ENCODE measurements around the gene DEFB124. TPM values are rescaled to one million over a fixed set of nuclear protein-coding genes. Genes with fewer than 3 reads are reported as not detected.

The DEFB124 gene
- total RNA-seq, 6 experiments from 2014 or later, result not detected

DNA sequence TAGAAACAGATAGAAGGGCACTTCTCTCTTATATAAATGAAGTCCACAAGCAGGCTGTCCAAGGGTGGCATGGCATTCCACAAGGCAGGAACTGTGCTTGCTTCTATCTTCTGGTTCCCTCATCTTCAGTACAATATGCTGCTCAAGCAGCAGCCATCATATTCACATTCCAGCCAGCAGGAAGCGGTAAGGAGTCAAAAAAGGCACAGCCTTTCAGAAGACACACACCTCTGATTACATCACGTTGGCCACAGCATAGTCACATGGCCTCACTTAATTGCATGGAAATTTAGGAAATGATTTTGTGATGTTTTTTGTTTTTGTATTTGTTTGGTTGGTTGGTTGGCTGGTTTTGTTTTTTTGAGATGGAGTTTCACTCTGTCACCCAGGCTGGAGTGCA, 19.2 kb upstream of the DEFB124 start:
- Histone ChIP-seq H3K27me3 (no peaks in the 10 kb centered on the region), H3K4me1 (no peaks in the 10 kb centered on the region), H3K27ac (no peak overlapping the region), H3K9me3 (no peaks in the 10 kb centered on the region), H3K36me3 (no peaks in the 10 kb centered on the region), H3K4me3 (no peak overlapping the region)
- WGBS (ENCODE audit: insufficient coverage, low coverage, low lambda C conversion rate, missing lambda C conversion rate), result 50% methylated on average over 2 of the region's 2 CpGs
- TF ChIP-seq POLR2A (IDR thresholded peaks at IDR 0.05), result no peak
- TF ChIP-seq, protein P1, sequence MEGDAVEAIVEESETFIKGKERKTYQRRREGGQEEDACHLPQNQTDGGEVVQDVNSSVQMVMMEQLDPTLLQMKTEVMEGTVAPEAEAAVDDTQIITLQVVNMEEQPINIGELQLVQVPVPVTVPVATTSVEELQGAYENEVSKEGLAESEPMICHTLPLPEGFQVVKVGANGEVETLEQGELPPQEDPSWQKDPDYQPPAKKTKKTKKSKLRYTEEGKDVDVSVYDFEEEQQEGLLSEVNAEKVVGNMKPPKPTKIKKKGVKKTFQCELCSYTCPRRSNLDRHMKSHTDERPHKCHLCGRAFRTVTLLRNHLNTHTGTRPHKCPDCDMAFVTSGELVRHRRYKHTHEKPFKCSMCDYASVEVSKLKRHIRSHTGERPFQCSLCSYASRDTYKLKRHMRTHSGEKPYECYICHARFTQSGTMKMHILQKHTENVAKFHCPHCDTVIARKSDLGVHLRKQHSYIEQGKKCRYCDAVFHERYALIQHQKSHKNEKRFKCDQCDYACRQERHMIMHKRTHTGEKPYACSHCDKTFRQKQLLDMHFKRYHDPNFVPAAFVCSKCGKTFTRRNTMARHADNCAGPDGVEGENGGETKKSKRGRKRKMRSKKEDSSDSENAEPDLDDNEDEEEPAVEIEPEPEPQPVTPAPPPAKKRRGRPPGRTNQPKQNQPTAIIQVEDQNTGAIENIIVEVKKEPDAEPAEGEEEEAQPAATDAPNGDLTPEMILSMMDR (IDR thresholded peaks at IDR 0.05), result peak; percentile 17 to 32 (median 22)
- intact Hi-C loops (cut with DNase I), result no loop called here
- ATAC-seq (peak in 3 of 4 donors; percentile 33 to 54 (median 36)), DNase-seq (no peak)

DNA sequence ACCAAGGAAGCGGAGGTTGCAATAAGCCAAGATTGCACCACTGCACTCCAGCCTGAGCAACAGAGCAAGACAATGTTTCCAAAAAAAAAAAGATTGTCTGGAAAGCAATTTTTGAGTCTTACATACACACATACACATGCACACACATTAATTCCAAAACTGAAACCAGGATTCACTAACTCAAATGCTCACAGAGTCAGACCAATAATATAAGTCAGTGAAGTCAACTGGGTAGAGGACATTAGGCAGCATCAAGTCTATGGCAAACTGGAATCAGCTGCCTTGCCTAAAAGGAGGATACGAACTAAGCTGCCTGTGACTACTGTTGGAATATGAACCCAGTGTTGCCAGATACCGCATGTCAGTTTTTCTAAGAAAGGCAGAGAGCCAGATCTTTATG, 15.8 kb upstream of the DEFB124 start:
- H3K27ac ChIP-seq, result no peak overlapping the region
- TF ChIP-seq POLR2A (IDR thresholded peaks at IDR 0.05), result no peak
- TF ChIP-seq, protein P1 (IDR thresholded peaks at IDR 0.05), result no peak
- H3K4me1 ChIP-seq, result no peaks in the 10 kb centered on the region
- H3K36me3 ChIP-seq, result no peaks in the 10 kb centered on the region
- intact Hi-C loops (cut with DNase I), result no loop called here
- no peaks in the 10 kb centered on the region for H3K9me3 ChIP-seq
- WGBS (ENCODE audit: insufficient coverage, low coverage, low lambda C conversion rate, missing lambda C conversion rate), result 88% methylated on average over 3 of the region's 3 CpGs
- no peak overlapping the region for H3K4me3 ChIP-seq
- no peaks in the 10 kb centered on the region for H3K27me3 ChIP-seq
- ATAC-seq, result no peak
- no peak for DNase-seq

DNA sequence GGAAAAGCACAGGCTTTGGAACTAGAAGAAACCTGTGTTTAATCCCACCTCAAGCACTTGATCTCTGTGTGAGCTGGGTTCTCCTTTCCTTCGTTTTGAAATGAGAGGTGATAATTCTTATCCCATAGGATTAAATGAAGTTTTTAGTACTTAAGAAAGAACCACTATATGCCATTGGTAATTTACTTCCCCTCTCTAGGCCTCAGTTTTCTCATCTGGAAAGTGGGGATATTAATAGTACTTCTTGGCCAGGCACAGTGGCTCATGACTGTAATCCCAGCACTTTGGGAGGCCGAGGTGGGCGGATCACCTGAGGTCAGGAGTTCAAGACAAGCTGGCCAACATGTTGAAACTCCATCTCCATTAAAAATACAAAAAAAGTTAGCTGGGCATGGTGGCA, 14.2 kb upstream of the DEFB124 start:
- Histone ChIP-seq H3K27me3 (no peaks in the 10 kb centered on the region), H3K9me3 (no peaks in the 10 kb centered on the region), H3K4me3 (no peak overlapping the region), H3K4me1 (no peaks in the 10 kb centered on the region), H3K27ac (no peak overlapping the region), H3K36me3 (no peaks in the 10 kb centered on the region)
- DNase-seq (no peak), ATAC-seq (no peak)
- intact Hi-C loops (cut with DNase I), result no loop called here
- TF ChIP-seq, protein P1 (IDR thresholded peaks at IDR 0.05), result no peak
- no peak for TF ChIP-seq POLR2A (IDR thresholded peaks at IDR 0.05)
- 54% methylated on average over 1 of the region's 3 CpGs for WGBS (ENCODE audit: insufficient coverage, low coverage, low lambda C conversion rate, missing lambda C conversion rate)

DNA sequence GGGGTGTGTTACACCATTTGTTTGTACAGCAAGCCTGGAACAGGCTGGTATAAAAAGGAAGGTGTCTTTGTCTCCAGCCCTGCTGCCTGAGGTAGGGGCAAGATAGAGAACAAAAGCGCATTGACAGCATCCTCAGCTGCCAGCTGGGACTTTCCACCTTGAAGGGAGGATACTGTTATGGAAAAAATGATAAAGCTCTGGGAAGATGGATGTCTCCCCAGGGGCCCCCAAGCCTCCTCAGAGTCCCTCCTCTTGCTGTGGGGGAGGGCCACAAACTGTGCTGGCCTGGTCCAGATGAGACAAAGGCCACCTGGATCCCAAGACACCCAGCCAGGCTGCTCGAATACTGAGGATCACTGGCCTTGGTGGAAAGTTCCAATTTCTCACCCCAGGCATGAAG, 13.2 kb upstream of the DEFB124 start:
- H3K27ac ChIP-seq, result no peak overlapping the region
- no peaks in the 10 kb centered on the region for H3K9me3 ChIP-seq
- H3K4me1 ChIP-seq, result no peaks in the 10 kb centered on the region
- no peaks in the 10 kb centered on the region for H3K27me3 ChIP-seq
- intact Hi-C loops (cut with DNase I), result no loop called here
- no peak for ATAC-seq
- no peak for TF ChIP-seq POLR2A (IDR thresholded peaks at IDR 0.05)
- TF ChIP-seq, protein P1 (IDR thresholded peaks at IDR 0.05), result no peak
- whole genome bisulfite sequencing (ENCODE audit: insufficient coverage, low coverage, low lambda C conversion rate, missing lambda C conversion rate), result 54% methylated on average over 2 of the region's 2 CpGs
- H3K36me3 ChIP-seq, result no peaks in the 10 kb centered on the region
- H3K4me3 ChIP-seq, result no peak overlapping the region
- no peak for DNase-seq

Data from right lobe of liver (tissue), 6 donors.